ENCODE results near the gene RAB11FIP4.

The RAB11FIP4 gene

DNA sequence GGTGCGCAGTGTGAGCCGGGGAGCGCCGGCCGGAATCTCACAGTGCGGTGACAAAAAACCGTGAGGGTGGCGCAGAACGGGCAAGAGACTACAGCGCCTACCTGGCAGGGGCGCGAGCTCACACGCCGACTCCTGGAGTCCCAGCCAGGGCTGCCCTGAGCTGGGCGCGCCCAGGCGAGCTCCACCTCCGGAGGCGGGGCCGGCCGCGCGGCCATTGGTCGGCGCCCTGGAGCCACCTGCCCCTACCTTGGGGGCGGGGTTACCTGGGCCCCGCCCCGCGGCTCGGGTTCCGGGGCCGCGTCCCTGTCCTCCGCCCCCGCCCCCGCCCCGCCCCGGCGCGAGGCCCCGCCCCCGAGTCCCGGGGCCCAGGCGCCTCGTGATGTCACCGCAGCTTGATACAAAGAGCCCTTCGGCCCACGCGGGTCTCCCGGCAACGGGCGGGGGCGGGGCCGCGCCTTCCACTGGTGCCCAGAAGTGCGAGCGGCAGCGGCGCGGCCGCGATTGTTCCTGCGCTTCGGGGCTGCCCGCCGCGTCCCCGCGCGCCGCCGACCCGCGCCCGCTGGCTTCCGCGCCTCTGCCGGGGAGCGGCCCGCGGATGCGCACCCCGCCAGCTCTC is 96.3 kb downstream of the RAB11FIP4 start (continued):
- no peak for TF ChIP-seq ZNF274 (IDR thresholded peaks at IDR 0.05; ENCODE audit: low read length)
- no peak for TF ChIP-seq ZNF274 (tag by site-specific recombination; IDR thresholded peaks at IDR 0.05; ENCODE audit: borderline replicate concordance)
- TF ChIP-seq ZNF302 (tag by site-specific recombination; IDR thresholded peaks at IDR 0.05; ENCODE audit: low read depth): no peak
- no peak for TF ChIP-seq ZNF747 (tag by site-specific recombination; IDR thresholded peaks at IDR 0.05)
- TF ChIP-seq GFI1B (tag by site-specific recombination; IDR thresholded peaks at IDR 0.05): no peak
- TF ChIP-seq ZNF37A (tag by site-specific recombination; IDR thresholded peaks at IDR 0.05): no peak
- TF ChIP-seq ZBTB20 (tag by site-specific recombination; IDR thresholded peaks at IDR 0.05): peak; percentile 39; the same call in 1 of the 2 replicates
- no peak for TF ChIP-seq ZNF16 (tag by site-specific recombination; IDR thresholded peaks at IDR 0.05; ENCODE audit: low read depth)
- no peak for TF ChIP-seq ZNF239 (tag by site-specific recombination; IDR thresholded peaks at IDR 0.05)
- no peak for TF ChIP-seq ZNF404 (tag by site-specific recombination; IDR thresholded peaks at IDR 0.05)
- peak; percentile 89 for TF ChIP-seq GLIS2 (tag by site-specific recombination; IDR thresholded peaks at IDR 0.05)
- no peak for TF ChIP-seq ZNF423 (tag by site-specific recombination; IDR thresholded peaks at IDR 0.05)
- TF ChIP-seq ZIC2 (tag by site-specific recombination; IDR thresholded peaks at IDR 0.05): peak; percentile 90

- Histone ChIP-seq H3K9me3 (ENCODE audit: control insufficient read depth, insufficient read depth, low read depth, low read length) (no peaks in the 10 kb centered on the region), H3K27ac (ENCODE audit: extremely low read depth, low read depth, low read length) (no peak overlapping the region; the same call in 1 of the 2 replicates), H3K36me3 (ENCODE audit: control insufficient read depth in 2 of 2, insufficient read depth in 1 of 2, low read length in 2 of 2) (no peaks in the 10 kb centered on the region), H3K4me3 (ENCODE audit: low read depth, low read length) (peak overlapping the region; percentile 58), H3K4me1 (ENCODE audit: control insufficient read depth, insufficient read depth, low read length) (peaks cover 4% of the 10 kb centered on the region; the same call in 1 of the 2 replicates)
- ChIA-PET CTCF (interaction anchor here (1.0 to 1.1 kb wide), 3 partner anchors 29 to 353 kb away, joined by 4 to 5 read pairs (median 5); no protein-coding TSS in a partner anchor), POLR2A (interaction anchor here (0.5 to 2.0 kb wide), 14 partner anchors 11 to 413 kb away, joined by 3 to 8 read pairs (median 3); partner anchors contain the start of gene UTP6)
- TF ChIP-seq ZBTB21 (tag by site-specific recombination; IDR thresholded peaks at IDR 0.05) (no peak), ZNF48 (tag by site-specific recombination; IDR thresholded peaks at IDR 0.05) (no peak), ZNF184 (tag by site-specific recombination; IDR thresholded peaks at IDR 0.05) (no peak), GLIS1 (tag by site-specific recombination; IDR thresholded peaks at IDR 0.05) (peak; percentile 37; the same call in 1 of the 2 replicates), ZNF274 (IDR thresholded peaks at IDR 0.05; ENCODE audit: low read length) (no peak), ZNF274 (tag by site-specific recombination; IDR thresholded peaks at IDR 0.05; ENCODE audit: borderline replicate concordance) (no peak), REPIN1 (tag by site-specific recombination; IDR thresholded peaks at IDR 0.05; ENCODE audit: low read depth) (no peak), SCRT2 (tag by site-specific recombination; IDR thresholded peaks at IDR 0.05) (peak; percentile 95), ZNF221 (tag by site-specific recombination; IDR thresholded peaks at IDR 0.05; ENCODE audit: borderline replicate concordance) (no peak), KLF17 (tag by site-specific recombination; IDR thresholded peaks at IDR 0.05) (no peak), ZIC2 (tag by site-specific recombination; IDR thresholded peaks at IDR 0.05) (no peak), SCRT1 (tag by site-specific recombination; IDR thresholded peaks at IDR 0.05; ENCODE audit: borderline replicate concordance) (peak; percentile 67; the same call in 1 of the 2 replicates), KLF9 (tag by site-specific recombination; IDR thresholded peaks at IDR 0.05; ENCODE audit: low read depth) (no peak), ZFHX2 (tag by site-specific recombination; conservative IDR thresholded peaks at IDR 0.05) (0 out of 2 replicates have a peak, but pooled peaks have one; percentile 11), ZNF140 (tag by site-specific recombination; IDR thresholded peaks at IDR 0.05) (no peak), ZNF423 (tag by site-specific recombination; IDR thresholded peaks at IDR 0.05) (no peak), ZNF776 (tag by site-specific recombination; IDR thresholded peaks at IDR 0.05; ENCODE audit: borderline replicate concordance) (no peak), FEZF1 (tag by site-specific recombination; IDR thresholded peaks at IDR 0.05) (no peak), ZNF239 (tag by site-specific recombination; IDR thresholded peaks at IDR 0.05) (no peak)
- TF ChIP-seq, protein P1, sequence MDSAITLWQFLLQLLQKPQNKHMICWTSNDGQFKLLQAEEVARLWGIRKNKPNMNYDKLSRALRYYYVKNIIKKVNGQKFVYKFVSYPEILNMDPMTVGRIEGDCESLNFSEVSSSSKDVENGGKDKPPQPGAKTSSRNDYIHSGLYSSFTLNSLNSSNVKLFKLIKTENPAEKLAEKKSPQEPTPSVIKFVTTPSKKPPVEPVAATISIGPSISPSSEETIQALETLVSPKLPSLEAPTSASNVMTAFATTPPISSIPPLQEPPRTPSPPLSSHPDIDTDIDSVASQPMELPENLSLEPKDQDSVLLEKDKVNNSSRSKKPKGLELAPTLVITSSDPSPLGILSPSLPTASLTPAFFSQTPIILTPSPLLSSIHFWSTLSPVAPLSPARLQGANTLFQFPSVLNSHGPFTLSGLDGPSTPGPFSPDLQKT (IDR thresholded peaks at IDR 0.05; ENCODE audit: borderline replicate concordance, low read depth, low read length): no peak
- TF ChIP-seq, protein P2, sequence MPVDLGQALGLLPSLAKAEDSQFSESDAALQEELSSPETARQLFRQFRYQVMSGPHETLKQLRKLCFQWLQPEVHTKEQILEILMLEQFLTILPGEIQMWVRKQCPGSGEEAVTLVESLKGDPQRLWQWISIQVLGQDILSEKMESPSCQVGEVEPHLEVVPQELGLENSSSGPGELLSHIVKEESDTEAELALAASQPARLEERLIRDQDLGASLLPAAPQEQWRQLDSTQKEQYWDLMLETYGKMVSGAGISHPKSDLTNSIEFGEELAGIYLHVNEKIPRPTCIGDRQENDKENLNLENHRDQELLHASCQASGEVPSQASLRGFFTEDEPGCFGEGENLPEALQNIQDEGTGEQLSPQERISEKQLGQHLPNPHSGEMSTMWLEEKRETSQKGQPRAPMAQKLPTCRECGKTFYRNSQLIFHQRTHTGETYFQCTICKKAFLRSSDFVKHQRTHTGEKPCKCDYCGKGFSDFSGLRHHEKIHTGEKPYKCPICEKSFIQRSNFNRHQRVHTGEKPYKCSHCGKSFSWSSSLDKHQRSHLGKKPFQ (tag by site-specific recombination; IDR thresholded peaks at IDR 0.05): no peak
These were observed 96.9 kb downstream of the RAB11FIP4 start for GRCh38 chr17:31488264-31488981.

Data from HEK293 (cell line).